HPDE6-E6E7 (cell line): ENCODE measurements around the gene JAK1.
"Not testable (repeated sequence)": the region's sequence is repeated elsewhere in the genome, so short reads cannot be mapped to it uniquely, and the experiment has no call there.

Experiments
- DNase-seq: peaks from one replicate; pipeline ENCODE4 v3.0.0; 2011; ENCODE audit warnings: missing footprints; ENCODE audit errors: extremely low spot score

The JAK1 gene

DNA sequence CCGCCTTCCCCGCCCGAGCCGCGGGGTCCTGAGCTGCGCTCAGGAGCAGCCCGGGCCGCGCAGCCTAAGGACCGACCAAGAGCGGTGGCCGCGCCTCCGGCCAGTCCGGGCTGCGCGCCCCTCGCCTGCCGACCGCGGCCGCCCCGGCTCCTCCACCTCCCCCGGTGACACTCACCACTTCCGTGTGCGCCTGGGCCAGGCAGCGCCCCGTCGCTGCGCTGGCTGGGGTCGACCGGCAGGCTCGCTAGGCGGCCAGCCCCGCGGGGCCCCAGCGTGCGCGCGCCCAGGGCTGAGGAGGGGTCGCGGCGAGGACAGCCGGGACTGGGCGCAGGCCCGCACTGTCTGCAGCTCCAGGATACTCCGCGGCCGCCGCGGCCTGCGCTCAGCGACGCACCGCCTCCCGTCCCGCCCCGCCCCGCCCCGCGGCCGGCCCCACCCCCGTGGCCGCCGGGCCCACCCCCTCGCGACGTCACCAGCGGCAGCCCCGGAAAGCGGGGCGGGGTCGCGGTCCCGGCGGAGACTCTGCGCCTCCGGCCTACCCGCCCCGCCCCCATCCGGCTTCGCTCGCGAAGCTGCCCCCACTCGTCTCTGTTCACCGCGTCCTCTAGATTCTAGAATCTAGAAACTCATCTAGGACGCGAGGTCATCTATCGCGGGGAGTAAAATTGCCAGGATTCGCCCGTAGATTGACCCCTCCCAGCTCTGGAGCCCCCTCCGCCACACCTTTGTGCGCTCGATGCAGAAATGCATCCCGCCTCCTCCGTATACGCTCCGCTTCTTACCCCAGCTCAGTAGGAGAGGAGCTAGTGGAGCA is at the start of gene JAK1:
Gene JAK1, minus strand, starts transcription at position 392 of the 814 bp plus-strand sequence. CDS start 80,285 bp downstream, outside the sequence.
- peak; percentile 89 for DNase-seq

GRCh38 chr1:65014321-65014720 is 48.0 kb upstream of the JAK1 start:
- no peak for DNase-seq

- no peak for DNase-seq
Measured at GRCh38 chr1:65011983-65012382, 45.6 kb upstream of the JAK1 start.

GRCh38 chr1:65009724-65010420 is 43.5 kb upstream of the JAK1 start:
- DNase-seq: no peak

GRCh38 chr1:65009176-65009575 is 42.8 kb upstream of the JAK1 start:
- no peak for DNase-seq

GRCh38 chr1:65006806-65007205 is 40.5 kb upstream of the JAK1 start:
- no peak for DNase-seq

GRCh38 chr1:65003316-65003664 is 36.9 kb upstream of the JAK1 start:
- no peak for DNase-seq

DNA sequence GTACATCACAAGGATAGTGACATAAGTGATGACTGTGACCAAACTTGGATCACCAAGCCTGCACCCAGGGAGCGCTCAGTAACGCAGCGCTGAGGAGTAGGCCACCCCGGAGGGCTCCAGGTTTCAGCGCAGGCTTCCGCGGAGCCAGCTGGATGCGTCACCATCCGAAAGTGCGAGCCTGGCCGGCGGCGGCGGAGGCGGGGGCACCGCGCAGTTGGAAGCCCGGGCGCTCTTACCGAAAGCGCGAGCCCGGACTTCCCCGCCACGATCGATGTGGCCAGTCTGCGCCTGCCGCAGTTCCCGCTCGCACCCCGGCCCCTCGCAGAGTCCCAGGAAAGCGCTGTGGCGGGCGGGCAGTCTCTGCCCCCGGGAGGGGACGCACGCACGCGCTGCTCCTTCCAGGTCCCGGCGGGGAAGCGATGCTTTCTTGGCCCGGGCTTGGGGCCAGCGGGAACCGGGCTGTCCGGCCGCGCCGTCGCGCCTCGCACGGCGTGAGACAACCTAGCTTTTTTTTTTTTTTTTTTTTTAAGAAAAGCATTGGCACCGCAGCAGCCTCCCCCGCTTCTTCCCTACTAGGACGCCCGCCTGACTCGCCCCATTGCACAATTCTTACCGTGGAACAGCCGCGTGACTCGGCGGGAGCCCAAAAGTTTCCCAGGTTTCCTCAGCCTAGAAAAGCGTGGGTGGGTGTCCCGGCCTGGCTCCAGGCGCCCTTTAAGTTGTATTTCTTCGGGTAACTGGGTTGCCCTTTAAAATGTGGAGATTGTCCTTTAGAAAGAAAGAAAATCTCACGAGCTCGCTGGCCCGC is 36.4 kb upstream of the JAK1 start:
- peak; percentile 75 for DNase-seq

DNA sequence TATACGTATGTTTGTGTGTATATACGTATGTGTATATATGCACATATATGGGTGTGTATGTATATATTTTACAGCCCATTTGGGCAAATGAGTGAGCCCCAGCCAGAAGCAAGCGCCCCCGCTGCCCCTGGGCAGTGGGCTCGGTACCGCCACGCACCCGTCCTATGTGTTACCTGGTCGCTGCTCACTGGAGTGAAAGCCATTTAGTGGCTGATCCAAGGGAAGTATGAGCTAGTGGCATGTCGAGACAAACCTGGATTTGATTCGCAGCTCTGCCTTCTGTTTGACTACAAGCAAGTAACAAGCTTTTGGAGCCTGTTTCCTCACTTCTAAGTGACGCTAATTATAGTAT is 35.8 kb upstream of the JAK1 start:
- DNase-seq: no peak

GRCh38 chr1:65001231-65001792 is 35.0 kb upstream of the JAK1 start:
- no peak for DNase-seq

- not testable (repeated sequence) for DNase-seq
Measured at GRCh38 chr1:64998425-64998948, 32.1 kb upstream of the JAK1 start.

- DNase-seq: no peak
Measured at GRCh38 chr1:64996541-64997257, 30.4 kb upstream of the JAK1 start.

GRCh38 chr1:64995316-64995715 is 29.0 kb upstream of the JAK1 start:
- no peak for DNase-seq

GRCh38 chr1:64986903-64987871 is 20.8 kb upstream of the JAK1 start:
- no peak for DNase-seq

DNA sequence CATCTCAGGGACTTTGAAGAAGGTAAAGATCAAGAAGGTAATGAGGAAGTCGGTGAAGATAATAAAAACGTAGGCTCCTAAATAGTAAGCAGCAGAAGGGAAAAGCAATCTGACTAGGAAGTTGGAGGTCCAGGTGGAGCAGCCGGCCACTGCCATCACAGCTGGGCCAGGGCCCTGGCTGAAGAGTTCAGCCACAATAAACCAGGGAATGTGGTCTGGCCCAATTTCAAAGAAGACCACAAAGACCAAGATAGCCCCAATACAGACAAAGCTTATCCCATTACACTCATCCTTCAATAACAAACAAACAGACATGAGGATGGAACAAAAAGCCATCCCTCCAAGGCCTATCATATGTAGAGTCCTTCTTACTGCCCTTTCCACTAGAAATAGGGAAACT is 18.4 kb upstream of the JAK1 start:
- no peak for DNase-seq

DNA sequence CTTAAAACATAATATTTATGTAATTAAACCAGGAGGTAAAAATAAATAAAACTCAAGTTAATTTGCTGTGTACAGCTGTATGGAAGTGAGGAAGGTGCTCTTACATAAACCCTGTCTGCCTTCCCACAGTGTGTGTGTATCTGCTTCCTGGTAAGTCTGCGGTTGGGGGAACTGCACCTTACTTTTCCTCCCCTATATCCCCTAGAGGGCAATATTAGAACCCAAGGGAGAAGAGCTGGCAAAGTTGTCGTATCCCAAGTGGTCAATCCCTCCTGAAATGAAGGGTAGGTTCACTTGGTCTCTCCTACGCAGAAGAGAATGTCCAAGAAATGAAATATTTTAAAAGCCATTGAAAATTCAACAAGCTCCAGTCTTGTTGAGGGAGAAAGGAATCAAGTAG is 17.8 kb upstream of the JAK1 start:
- no peak for DNase-seq

- DNase-seq: no peak
Measured at GRCh38 chr1:64983110-64983509, 16.8 kb upstream of the JAK1 start.

- DNase-seq: no peak
Measured at GRCh38 chr1:64981601-64982533, 15.5 kb upstream of the JAK1 start.
